HG03378 (cell line): ENCODE results near the gene PKHD1.

ENCODE experiments used
- ATAC-seq: cut with Tn5 transposase; IDR thresholded peaks from one replicate; pipeline ENCODE4 v1.9.1; 2021; ENCODE audit warnings: mild to moderate bottlenecking, moderate library complexity; ENCODE audit not compliant: unreplicated experiment

The PKHD1 gene

DNA sequence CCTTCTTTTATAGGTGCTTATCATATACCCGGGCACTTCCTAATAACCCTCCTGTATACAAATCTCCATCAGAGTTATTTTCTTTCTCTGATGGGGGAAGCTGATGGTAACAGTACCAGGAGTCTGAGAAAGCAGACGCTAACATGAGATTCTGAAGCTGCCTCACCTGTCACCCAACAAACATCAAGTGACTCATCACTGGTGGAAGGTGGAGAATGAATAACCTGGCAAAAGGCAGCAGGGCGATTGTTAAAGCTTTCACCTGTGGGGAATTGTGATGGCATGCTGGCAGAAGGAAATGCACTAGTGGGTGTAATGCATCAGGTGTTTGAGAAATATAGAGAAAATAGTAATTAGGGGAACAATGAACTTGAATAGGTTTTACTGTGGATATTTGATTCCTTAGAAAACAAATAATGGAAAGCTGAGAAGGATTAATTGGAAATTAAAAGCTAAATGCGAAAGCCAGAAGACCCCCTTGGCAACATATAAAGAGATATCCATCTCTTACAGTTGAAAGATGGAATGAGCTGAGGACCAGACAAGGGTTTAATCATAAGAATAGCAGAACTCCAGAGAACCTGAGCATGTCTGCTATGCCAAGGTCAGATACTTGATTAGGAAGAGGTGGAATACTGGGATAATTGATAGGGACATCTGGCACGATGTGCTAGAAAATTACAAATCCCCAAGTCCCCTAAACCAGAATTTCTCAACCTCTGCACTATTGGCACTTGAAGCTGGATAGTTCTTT is 517.1 kb downstream of the PKHD1 start:
- no peak for ATAC-seq

GRCh38 chr6:51569594-51569993 is 517.8 kb downstream of the PKHD1 start:
- ATAC-seq = no peak

DNA sequence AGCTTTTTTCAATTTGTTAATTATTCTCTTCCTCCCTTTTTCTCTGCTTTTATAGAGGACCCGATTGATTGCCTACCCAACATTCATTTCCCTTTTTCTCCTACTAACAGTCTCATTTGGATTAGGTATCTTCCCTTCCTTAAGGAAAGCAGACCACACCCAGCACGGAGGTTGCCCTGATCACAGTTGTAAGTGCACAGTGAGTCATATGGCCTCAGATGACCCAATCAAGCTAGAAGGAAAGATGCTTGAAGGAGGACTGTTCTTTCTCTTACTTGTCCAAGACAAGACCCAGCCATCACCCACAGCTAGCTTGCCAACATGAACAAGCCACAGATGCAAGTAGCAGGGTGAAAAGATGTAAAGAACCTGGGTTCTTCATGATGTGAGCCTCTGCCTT is 518.6 kb downstream of the PKHD1 start:
- ATAC-seq = no peak

- ATAC-seq = no peak
Observed at GRCh38 chr6:51565472-51565871, 521.9 kb downstream of the PKHD1 start.
